HG03432 (cell line): ENCODE measurements around the gene JPT1.
"Not testable (repeated sequence)": the region's sequence is repeated elsewhere in the genome, so short reads cannot be mapped to it uniquely, and the experiment has no call there.

Source experiments
- ATAC-seq: cut with Tn5 transposase; IDR thresholded peaks from one replicate; pipeline ENCODE4 v1.9.1; 2021; ENCODE audit warnings: mild to moderate bottlenecking, moderate library complexity; ENCODE audit not compliant: unreplicated experiment

JPT1 gene

DNA sequence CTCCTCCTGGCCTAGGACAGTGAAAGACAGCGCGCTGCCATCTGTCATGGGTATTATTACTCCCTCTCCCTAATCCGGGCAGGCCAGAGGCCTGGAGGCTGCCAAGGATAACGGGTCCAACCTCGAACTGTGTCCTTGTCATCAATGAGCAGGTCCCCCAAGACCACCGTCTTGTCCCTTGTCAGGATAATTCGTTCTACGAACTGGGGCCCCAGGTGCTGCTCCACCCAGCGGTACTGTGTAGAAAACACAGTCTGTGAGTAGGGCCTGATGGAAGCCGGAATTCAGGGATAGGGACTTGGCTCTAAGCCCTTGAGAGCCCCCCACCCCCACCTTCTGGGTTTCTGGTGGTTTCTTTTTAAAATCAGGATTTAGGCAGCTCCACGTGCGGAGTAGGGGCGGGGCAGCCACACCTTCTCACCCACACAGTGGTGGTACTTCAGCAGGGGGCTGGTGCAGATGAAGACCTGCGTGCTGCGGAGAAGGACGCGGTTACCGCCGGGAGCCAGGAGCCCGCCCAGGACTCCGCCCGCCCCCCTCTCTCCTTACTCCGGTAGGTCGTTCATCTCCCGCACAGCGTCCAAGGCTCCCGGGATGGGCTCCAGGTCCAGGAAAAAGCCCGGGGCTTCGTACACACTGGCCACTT is 23.6 kb downstream of the JPT1 start:
- ATAC-seq: peak; percentile 16

DNA sequence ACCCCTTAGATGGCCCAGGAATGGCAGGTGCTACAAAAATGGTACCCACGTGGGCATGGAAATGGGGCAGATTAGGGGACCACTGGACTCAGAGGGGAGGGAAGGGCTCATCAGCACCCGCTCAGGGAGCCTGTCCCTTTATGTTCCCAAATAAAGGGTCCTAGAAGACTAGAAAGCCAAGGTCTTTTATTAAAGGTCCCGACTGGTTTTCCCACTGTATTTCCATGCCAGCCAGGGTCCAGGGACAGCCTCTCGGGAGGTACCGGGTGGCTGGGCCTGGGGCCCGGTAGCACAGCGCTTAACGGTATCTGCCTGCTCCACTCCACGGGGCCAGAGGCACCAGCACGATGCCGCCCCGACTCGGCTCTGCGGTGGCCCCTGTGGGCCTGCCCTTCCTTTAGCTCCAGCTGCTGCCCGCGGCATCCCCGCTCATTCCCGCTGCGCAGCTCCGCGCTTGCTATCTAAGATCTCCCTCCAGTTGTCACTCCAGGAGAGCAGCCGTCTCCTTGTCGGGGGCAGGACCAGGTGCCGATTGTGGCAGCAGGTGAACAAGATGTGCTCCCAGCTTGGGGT is 24.2 kb downstream of the JPT1 start:
- no peak for ATAC-seq

DNA sequence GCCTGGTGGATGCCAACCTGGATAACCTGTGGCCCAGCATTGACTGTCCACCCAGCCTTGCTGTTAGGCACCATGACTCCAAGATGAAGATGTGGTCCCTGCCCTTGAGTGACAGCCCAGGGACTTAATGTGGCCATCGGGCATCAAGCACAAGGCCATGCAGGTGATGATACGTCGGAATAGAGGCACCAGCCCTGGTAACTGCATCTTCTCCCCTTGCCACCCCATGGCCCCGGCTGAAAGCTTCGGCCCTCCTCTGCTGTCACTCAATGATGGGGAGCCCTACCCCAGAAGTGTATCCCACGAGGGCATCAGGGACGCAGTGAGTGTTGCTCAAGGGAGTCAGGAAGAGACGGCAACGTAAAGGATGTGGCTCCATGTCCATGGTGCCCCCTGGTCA is 24.7 kb downstream of the JPT1 start:
- no peak for ATAC-seq

DNA sequence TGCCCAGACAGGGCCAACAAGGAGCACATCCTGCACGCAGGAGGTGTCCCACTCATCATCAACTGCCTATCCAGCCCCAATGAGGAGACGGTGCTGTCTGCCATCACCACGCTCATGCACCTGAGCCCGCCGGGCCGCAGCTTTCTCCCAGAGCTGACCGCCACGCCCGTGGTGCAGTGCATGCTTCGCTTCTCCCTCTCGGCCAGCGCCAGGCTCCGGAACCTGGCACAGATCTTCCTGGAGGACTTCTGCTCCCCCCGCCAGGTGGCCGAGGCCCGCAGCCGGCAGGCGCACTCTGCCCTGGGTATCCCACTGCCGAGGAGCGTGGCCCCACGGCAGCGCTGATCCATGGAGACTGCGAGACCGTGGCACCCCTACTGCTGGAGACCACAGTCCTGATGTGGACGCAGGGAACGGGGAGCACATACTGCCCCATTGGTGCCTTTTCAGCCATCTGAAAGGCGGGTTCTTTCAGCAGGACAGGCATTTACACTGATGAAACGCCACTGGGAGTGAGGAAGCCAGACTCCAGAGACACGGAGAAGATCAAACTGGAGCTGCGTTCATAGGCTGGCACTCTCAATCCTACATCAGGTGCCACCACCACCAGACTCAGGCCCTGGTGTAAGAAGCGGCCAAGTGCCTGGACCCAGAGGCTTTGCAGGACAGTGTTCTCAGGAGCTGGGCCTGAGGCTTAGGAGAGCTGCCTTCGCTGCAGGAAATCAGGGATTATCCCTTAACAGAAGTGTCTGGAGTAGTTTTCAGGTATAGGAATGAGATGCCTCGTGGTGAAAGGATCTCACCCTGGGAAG is 25.4 kb downstream of the JPT1 start:
- ATAC-seq: no peak

GRCh38 chr17:75127936-75128335 is 26.4 kb downstream of the JPT1 start:
- ATAC-seq: not testable (repeated sequence)

- ATAC-seq: no peak
These were observed 27.4 kb downstream of the JPT1 start for GRCh38 chr17:75126954-75127353.

DNA sequence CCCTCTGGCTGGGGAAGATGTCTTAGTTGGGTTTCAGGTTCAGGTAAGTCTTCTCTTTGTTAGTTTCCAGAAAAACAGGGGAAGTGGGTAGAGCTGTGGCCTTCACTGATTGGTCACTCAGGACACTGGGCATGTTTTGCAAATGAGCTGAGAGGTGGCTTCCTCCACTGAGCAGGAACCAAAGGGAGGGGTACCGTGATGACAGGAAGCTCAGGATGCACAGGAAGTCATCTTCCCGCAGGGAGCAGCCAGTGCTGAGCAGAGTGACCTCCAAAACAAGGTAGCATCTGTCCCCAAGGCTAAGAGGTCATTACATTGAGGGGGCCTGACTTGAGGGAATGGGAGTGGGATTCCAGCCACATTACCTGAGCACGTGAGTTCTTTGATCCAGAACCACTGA is 28.3 kb downstream of the JPT1 start:
- ATAC-seq: no peak

GRCh38 chr17:75124819-75125162 is 29.5 kb downstream of the JPT1 start:
- ATAC-seq: no peak

- ATAC-seq: no peak
These were observed 30.1 kb downstream of the JPT1 start for GRCh38 chr17:75124041-75124818.

DNA sequence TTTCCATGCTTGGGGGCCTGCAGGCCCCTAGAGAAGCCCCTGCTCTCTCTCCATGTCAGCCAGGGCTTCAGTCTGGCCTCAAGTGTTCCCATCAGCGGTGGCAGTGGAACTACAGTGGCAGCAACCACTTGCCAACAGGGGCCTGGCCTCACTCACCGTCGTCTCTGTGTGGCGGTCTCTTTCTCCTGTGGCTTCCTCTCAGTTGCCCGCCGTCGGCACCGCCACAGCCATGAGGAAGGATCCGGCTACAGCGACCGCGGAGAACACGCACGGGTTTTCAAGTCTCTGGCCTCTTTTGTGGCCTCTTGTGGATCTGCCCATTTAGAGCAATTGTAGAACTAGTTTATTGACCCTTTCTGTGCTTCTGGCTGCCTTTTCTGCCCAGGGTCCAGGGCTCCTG is 36.0 kb downstream of the JPT1 start:
- no peak for ATAC-seq

DNA sequence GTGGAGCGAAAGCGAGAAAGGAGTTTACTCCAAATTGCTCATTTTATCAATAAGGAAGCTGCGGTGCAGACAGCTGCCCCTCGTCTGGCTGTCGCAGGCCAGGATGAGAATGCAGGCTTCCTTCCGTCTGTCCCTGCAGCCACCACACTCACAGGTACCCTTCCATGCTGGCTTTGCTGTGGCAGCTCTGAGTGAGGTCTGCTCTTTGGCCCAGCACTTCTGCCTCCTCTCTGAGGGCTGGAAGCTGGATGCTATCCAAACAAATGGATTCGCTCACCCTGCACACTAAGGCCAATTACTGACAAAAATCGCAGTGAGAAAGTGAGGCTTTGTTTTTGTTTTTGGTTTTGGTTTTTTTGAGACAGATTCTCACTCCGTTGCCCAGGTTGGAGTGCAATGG is 37.6 kb downstream of the JPT1 start:
- ATAC-seq: no peak

DNA sequence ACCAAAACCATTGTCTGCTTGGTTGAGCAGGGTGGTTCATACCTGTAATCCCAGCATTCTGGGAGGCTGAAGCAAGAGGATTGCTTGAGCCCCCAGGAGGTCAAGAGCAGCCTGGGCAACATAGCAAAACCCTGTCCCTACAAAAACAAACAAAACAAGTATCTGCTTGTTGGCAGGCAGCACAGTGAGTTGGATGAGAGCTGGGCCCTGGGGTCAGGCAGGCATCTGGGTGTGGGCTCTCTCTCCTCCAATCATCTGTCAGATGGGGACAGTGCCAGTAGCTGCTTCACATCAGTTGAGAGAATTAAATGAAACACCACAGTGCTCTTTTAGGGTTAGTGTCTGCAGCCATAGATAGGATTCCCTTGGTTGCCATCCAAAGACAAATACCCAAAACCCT is 38.8 kb downstream of the JPT1 start:
- no peak for ATAC-seq

DNA sequence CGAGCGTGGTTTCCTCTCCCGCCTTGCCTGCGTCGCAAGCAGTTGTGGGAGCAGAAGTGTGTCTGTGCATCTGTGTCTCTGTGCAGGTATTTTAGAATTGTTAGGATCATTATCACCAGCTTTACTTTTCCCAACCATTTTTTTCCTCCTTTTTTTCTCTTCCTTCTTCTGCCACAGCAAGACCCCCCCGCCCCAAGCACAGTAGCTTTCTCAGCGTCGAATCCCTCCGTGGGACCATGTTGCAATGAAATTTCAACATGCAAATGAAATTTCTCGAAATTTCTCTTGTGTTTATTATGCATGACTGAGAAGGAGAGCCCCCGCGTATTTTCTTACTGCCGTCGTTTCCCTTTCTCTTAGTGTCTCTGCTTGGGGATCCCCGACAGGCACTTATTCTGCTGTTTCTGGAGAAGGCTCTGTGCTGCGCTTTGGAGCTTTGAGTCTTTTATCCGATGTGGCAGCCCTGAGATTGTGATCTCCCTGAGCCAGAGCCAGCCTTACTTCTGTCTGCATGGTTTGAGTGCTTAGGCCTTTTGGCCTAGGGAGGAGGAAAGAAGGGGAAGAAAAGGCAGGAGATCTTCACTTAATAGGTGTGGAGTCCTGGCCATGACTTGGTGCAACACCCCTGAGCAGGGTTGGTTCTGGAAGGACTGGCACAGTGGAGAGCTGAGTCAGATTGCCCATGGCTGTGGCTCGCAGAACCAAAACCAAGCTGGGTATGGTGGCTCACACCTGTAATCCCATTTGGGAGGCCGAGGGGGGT is 39.6 kb downstream of the JPT1 start:
- ATAC-seq: no peak

GRCh38 chr17:75113798-75114551 is 40.3 kb downstream of the JPT1 start:
- ATAC-seq: peak; percentile 38

- ATAC-seq: no peak
These were observed 42.5 kb downstream of the JPT1 start for GRCh38 chr17:75111777-75112335.

GRCh38 chr17:75110234-75110937 is 43.9 kb downstream of the JPT1 start:
- no peak for ATAC-seq

DNA sequence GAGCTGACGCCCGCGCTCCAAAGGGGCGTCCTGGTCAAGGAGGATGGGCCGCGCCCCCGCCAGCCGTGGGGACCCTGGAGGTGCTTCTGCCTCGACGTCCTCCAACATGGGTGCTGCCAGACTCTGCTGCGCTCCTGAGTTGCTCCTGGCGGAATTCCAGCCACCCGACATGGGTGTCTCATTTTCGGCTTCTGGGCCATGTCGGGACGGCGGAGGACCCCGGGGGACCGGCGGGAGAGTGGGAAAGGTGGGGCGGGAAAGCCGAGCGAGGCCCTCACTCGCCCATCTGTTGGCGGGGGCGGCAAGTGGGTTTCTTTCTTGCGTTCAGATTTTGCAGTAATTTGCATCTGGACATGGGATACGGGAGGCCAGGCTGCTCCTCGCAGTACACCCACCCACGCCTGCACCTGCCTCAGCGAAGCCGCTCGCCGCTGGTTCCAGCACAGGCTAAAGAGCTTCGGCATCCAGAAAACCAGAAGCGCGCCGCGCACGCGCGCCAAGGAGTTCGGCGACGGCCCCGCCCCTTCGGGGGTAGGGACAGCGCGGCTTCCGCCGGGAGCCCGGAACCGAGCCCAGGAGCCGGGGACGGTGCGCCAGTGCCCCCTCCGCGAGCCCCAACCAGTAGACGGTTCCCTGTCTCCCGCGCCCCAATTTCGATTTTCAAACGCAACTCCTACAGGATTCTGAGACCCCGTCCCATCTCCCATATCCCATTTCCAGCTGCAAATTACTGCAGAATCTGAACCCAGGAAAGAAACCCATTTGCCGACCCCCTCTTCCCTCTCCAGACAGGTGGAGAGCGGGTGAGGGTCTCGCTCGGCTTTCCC is 44.7 kb downstream of the JPT1 start, which contains the start of gene ARMC7:
Gene ARMC7, plus strand, starts transcription at position 563 of the 827 bp plus-strand sequence. CDS start 320 bp downstream, outside the sequence.
- ATAC-seq: peak; percentile 78

GRCh38 chr17:75109046-75109406 is 45.3 kb downstream of the JPT1 start:
- ATAC-seq: peak; percentile 10
